Spleen (tissue), 11 donors: ENCODE data around the gene SLC26A9. TPM values are rescaled to one million over a fixed set of nuclear protein-coding genes. Genes with fewer than 3 reads are reported as not detected.

ENCODE experiments used
- DNase-seq: peaks from one replicate; pipeline ENCODE4 v3.0.0-alpha.2; 2020
- H3K27ac ChIP-seq, 8 donors: fragments of 200-600 bp; sonication (generic) in 7 of 8; 1 replicate in 4 of 8; 2 replicates in 4 of 8; pipeline versions ENCODE4 v1.5.0 to v1.8.0; 2016 to 2021; ENCODE audit warnings: inconsistent platforms in 4 of 8, mild to moderate bottlenecking in 4 of 8, moderate library complexity in 1 of 8
- H3K27me3 ChIP-seq, 7 donors: fragments of 200-600 bp; sonication (generic) in 6 of 7; replicated peaks in 1 of 7; 1 replicate in 4 of 7; 2 replicates in 3 of 7; pipeline versions ENCODE4 v1.5.0 to v1.8.0; 2016 to 2021; ENCODE audit warnings: inconsistent platforms in 3 of 7, mild to moderate bottlenecking in 1 of 7
- H3K36me3 ChIP-seq, 6 donors: fragments of 200-600 bp; sonication (generic) in 5 of 6; 1 replicate in 4 of 6; 2 replicates in 2 of 6; pipeline versions ENCODE4 v1.5.0 to v1.8.0; 2016 to 2021; ENCODE audit warnings: inconsistent platforms in 2 of 6
- H3K4me1 ChIP-seq, 6 donors: fragments of 200-600 bp; sonication (generic) in 5 of 6; 1 replicate in 3 of 6; 2 replicates in 3 of 6; pipeline versions ENCODE4 v1.5.0 to v1.8.0; 2016 to 2021; ENCODE audit warnings: inconsistent platforms in 3 of 6
- H3K4me3 ChIP-seq, 8 donors: fragments of 200-600 bp; sonication (generic) in 7 of 8; 1 replicate in 4 of 8; 2 replicates in 4 of 8; pipeline versions ENCODE4 v1.5.0 to v1.8.0; 2016 to 2021; ENCODE audit warnings: inconsistent platforms in 4 of 8, mild to moderate bottlenecking in 4 of 8, moderate library complexity in 2 of 8
- H3K9me3 ChIP-seq, 8 donors: fragments of 200-600 bp; sonication (generic) in 7 of 8; 1 replicate in 4 of 8; 2 replicates in 4 of 8; pipeline versions ENCODE4 v1.5.0 to v1.8.0; 2016 to 2021; ENCODE audit warnings: inconsistent platforms in 4 of 8
- CTCF ChIP-seq, 11 experiments: fragments of 200-600 bp in 7 of 11; fragments of 450-650 bp in 4 of 11; sonication (generic) in 4 of 11; IDR thresholded peaks in 8 of 11; conservative IDR thresholded peaks in 3 of 11; 1 replicate in 7 of 11; 2 replicates in 4 of 11; pipeline versions ENCODE4 v1.4.0 to v1.8.0; 2016 to 2021; ENCODE audit warnings: antibody characterized with exemption in 11 of 11, inconsistent platforms in 4 of 11, mild to moderate bottlenecking in 1 of 11
- POLR2A ChIP-seq, 3 donors: fragments of 450-650 bp; IDR thresholded peaks; one replicate each; pipeline ENCODE4 v1.5.1; 2017; ENCODE audit warnings: antibody characterized with exemption in 3 of 3, mild to moderate bottlenecking in 1 of 3
- POLR2AphosphoS5 ChIP-seq, 3 donors: sonication (generic); formaldehyde crosslinking; IDR thresholded peaks; one replicate each; pipeline ENCODE4 v1.5.1; 2017; ENCODE audit warnings: antibody characterized with exemption in 3 of 3
- WGBS, 5 donors: extraction: QIAGEN DNeasy Blood & Tissue Kit in 3 of 5; methylation state at CpG; one replicate each; pipeline versions ENCODE4 v1.1.5 to v1.1.7; 2013 to 2018; 5-methylcytosine and 5-hydroxymethylcytosine counted together
- intact Hi-C: fragments of 100-400 bp; cut with DNase I; formaldehyde crosslinking; loops from one replicate; pipeline ENCODE4 v1.15.0; 2023; ENCODE audit warnings: low total_unique reads
- polyA plus RNA-seq, 3 donors: library from polyadenylated mRNA; stranded (reverse); fragments of 200-250 nt; gene quantifications; one replicate each; pipeline ENCODE4 v1.2.1, GENCODE V29; 2013
- total RNA-seq, 7 donors: library from RNA; depleted of rRNA in 3 of 7; stranded (reverse); fragments of >200 nt in 3 of 7; fragmentation: NEBNext Ultra II Directional in 4 of 7; extraction: Animal tissue kit (Norgen Biotek cat#: 25700) in 4 of 7; gene quantifications; one replicate each; pipeline versions ENCODE4 v1.1.0 to v1.2.1, GENCODE V29; 2016 to 2021
- donor health status: healthy with polysubstance abuse.
- donor health status: DM: no; HTN: no; CAD: no; lungs with moderate emphysema.
- donor health status: DM: no; HTN: no; CAD: no.
- donor health status: Bipolar disorder and iron deficiency.
- donor health status: healthy.
- donor health status: DM: no; HTN: no; CAD: no.
- donor health status: DM: yes; HTN: yes; CAD: no.

SLC26A9 gene
- total and polyA plus RNA-seq, 10 donors, result 0.02 to 0.03 TPM; not detected in 8

GRCh38 chr1:205945069-205945468 is 1.8 kb upstream of the SLC26A9 start:
- Histone ChIP-seq H3K9me3 (no peaks in the 10 kb centered on the region), H3K27ac (no peak overlapping the region), H3K36me3 (no peaks in the 10 kb centered on the region), H3K4me1 (no peaks in the 10 kb centered on the region), H3K27me3 (peaks cover 0 to 50% (median 5%) of the 10 kb centered on the region in 7 donors), H3K4me3 (no peak overlapping the region)
- WGBS, 5 donors, result 64 to 90% (median 85%) methylated on average over 3 of the region's 3 CpGs
- TF ChIP-seq POLR2A (IDR thresholded peaks at IDR 0.05) (no peak), POLR2AphosphoS5 (IDR thresholded peaks at IDR 0.05) (no peak), CTCF (IDR thresholded peaks at IDR 0.05 in 8 of 11, conservative IDR thresholded peaks at IDR 0.05 in 3 of 11) (no peak)
- no peak for DNase-seq
- intact Hi-C loops, result no loop called here

- H3K9me3 ChIP-seq, result no peaks in the 10 kb centered on the region
- intact Hi-C loops, result no loop called here
- H3K4me1 ChIP-seq, result no peaks in the 10 kb centered on the region
- DNase-seq, result no peak
- no peaks in the 10 kb centered on the region for H3K36me3 ChIP-seq
- TF ChIP-seq POLR2AphosphoS5 (IDR thresholded peaks at IDR 0.05) (no peak), CTCF (IDR thresholded peaks at IDR 0.05 in 8 of 11, conservative IDR thresholded peaks at IDR 0.05 in 3 of 11) (no peak), POLR2A (IDR thresholded peaks at IDR 0.05) (no peak)
- H3K27ac ChIP-seq, result no peak overlapping the region
- H3K4me3 ChIP-seq, result no peak overlapping the region
- peaks cover 0 to 55% (median 5%) of the 10 kb centered on the region in 7 donors for H3K27me3 ChIP-seq
- 58 to 83% (median 72%) methylated on average over 4 of the region's 4 CpGs for WGBS, 5 donors
These were observed 1.3 kb upstream of the SLC26A9 start for GRCh38 chr1:205944525-205944924.

GRCh38 chr1:205942631-205943159 is 561 bp downstream of the SLC26A9 start:
- H3K27ac ChIP-seq, result no peak overlapping the region
- no peaks in the 10 kb centered on the region for H3K4me1 ChIP-seq
- no peak for DNase-seq
- 67 to 83% (median 75%) methylated on average over 12 of the region's 12 CpGs for WGBS, 5 donors
- no peak overlapping the region for H3K4me3 ChIP-seq
- H3K36me3 ChIP-seq, result no peaks in the 10 kb centered on the region
- H3K9me3 ChIP-seq, result no peaks in the 10 kb centered on the region
- H3K27me3 ChIP-seq, result peaks cover 0 to 74% (median 5%) of the 10 kb centered on the region in 7 donors
- intact Hi-C loops, result no loop called here
- TF ChIP-seq POLR2AphosphoS5 (IDR thresholded peaks at IDR 0.05), result no peak
- TF ChIP-seq CTCF (IDR thresholded peaks at IDR 0.05 in 8 of 11, conservative IDR thresholded peaks at IDR 0.05 in 3 of 11), result no peak
- no peak for TF ChIP-seq POLR2A (IDR thresholded peaks at IDR 0.05)

GRCh38 chr1:205940710-205941109 is 2.5 kb downstream of the SLC26A9 start:
- Histone ChIP-seq H3K27ac (no peak overlapping the region), H3K27me3 (peaks cover 0 to 87% (median 5%) of the 10 kb centered on the region in 7 donors), H3K9me3 (no peaks in the 10 kb centered on the region), H3K4me1 (no peaks in the 10 kb centered on the region), H3K4me3 (no peak overlapping the region), H3K36me3 (no peaks in the 10 kb centered on the region)
- no peak for DNase-seq
- intact Hi-C loops, result no loop called here
- TF ChIP-seq POLR2AphosphoS5 (IDR thresholded peaks at IDR 0.05), result no peak
- TF ChIP-seq POLR2A (IDR thresholded peaks at IDR 0.05), result no peak
- no peak for TF ChIP-seq CTCF (IDR thresholded peaks at IDR 0.05 in 8 of 11, conservative IDR thresholded peaks at IDR 0.05 in 3 of 11)
- 66 to 87% (median 72%) methylated on average over 5 of the region's 5 CpGs for WGBS, 5 donors
